Posterior cingulate gyrus (tissue), 11 donors: Measurements from ENCODE around the gene C5orf46.

Experiments used
- DNase-seq, 10 donors: peaks; one replicate each; pipeline versions ENCODE4 v3.0.0 to v3.0.0-alpha.2; 2020 to 2021; ENCODE audit warnings: mixed read lengths in 3 of 10
- intact Hi-C: fragments of 100-400 bp; cut with DNase I; formaldehyde crosslinking; loops from one replicate; pipeline ENCODE4 v1.15.1; 2023

The C5orf46 gene

GRCh38 chr5:147863454-147864158, 42.7 kb downstream of the C5orf46 start:
- intact Hi-C loops, result no loop called here
- no peak for DNase-seq

GRCh38 chr5:147860641-147861025, 45.7 kb downstream of the C5orf46 start:
- DNase-seq, result no peak
- intact Hi-C loops, result no loop called here

GRCh38 chr5:147859962-147860640, 46.2 kb downstream of the C5orf46 start:
- no peak for DNase-seq
- intact Hi-C loops, result loop anchor here (2.0 kb wide), 1 partner anchor 73 kb away; no protein-coding TSS in a partner anchor

- intact Hi-C loops, result loop anchor here (2.0 kb wide), 1 partner anchor 74 kb away; no protein-coding TSS in a partner anchor
- DNase-seq, result no peak
Measured at GRCh38 chr5:147858565-147858964, 47.8 kb downstream of the C5orf46 start.

- intact Hi-C loops, result loop anchor here (2.0 kb wide), 1 partner anchor 75 kb away; no protein-coding TSS in a partner anchor
Measured at GRCh38 chr5:147857302-147858129, 48.8 kb downstream of the C5orf46 start.

GRCh38 chr5:147856801-147857200, 49.5 kb downstream of the C5orf46 start:
- no peak for DNase-seq
- intact Hi-C loops, result no loop called here

More at GRCh38 chr5:147857302-147858129, 48.8 kb downstream of the C5orf46 start:
- DNase-seq, result peak in 8 of 10 donors; percentile 16 to 75 (median 60)

- DNase-seq, result no peak
- intact Hi-C loops, result no loop called here
Measured at GRCh38 chr5:147855774-147856069, 50.6 kb downstream of the C5orf46 start.

- intact Hi-C loops, result no loop called here
- no peak for DNase-seq
Measured at GRCh38 chr5:147854894-147855773, 51.2 kb downstream of the C5orf46 start.

- intact Hi-C loops, result no loop called here
- no peak for DNase-seq
Measured at GRCh38 chr5:147854331-147854730, 52.0 kb downstream of the C5orf46 start.

GRCh38 chr5:147853372-147853987, 52.9 kb downstream of the C5orf46 start:
- intact Hi-C loops, result no loop called here
- DNase-seq, result no peak

GRCh38 chr5:147852365-147852764, 54.0 kb downstream of the C5orf46 start:
- intact Hi-C loops, result no loop called here
- DNase-seq, result no peak

GRCh38 chr5:147851578-147851977, 54.8 kb downstream of the C5orf46 start:
- intact Hi-C loops, result no loop called here
- no peak for DNase-seq

GRCh38 chr5:147849226-147849625, 57.1 kb downstream of the C5orf46 start:
- DNase-seq, result no peak
- intact Hi-C loops, result no loop called here

GRCh38 chr5:147845618-147846017, 60.7 kb downstream of the C5orf46 start:
- no peak for DNase-seq
- intact Hi-C loops, result no loop called here

- DNase-seq, result no peak
- intact Hi-C loops, result no loop called here
Measured at GRCh38 chr5:147844846-147845245, 61.5 kb downstream of the C5orf46 start.

GRCh38 chr5:147842869-147843268, 63.5 kb downstream of the C5orf46 start:
- DNase-seq, result no peak
- intact Hi-C loops, result no loop called here
